Measurements from ENCODE around the gene KCNN3. TPM values are rescaled to one million over a fixed set of nuclear protein-coding genes. Genes with fewer than 3 reads are reported as not detected.
"Not testable (repeated sequence)": the region's sequence is repeated elsewhere in the genome, so short reads cannot be mapped to it uniquely, and the experiment has no call there.

Gene KCNN3
- total RNA-seq, 1 donor from 2014 or later: 4.8 TPM

DNA sequence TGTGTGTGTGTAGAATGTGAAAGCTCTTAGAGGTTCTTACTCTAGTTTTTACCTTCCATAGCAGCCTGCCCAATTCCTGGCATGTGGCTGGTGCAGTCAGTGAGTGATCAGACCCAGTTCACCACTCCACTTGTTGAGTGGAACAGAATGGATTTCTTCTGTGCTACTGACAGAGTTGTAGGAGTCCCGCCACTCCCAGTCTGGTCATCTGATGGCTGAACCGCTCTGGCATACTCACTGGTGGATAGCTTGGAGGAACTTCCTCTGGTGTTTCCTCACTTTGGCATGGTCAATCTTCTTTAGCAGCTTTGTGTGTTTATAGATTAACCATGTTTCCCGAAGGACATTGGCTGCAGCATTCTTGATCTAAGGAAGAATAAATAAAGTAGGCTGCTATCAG lies 155.4 kb downstream of the KCNN3 start:
- no peak for DNase-seq (ENCODE audit: extremely low read depth, low read depth, low spot score)

DNA sequence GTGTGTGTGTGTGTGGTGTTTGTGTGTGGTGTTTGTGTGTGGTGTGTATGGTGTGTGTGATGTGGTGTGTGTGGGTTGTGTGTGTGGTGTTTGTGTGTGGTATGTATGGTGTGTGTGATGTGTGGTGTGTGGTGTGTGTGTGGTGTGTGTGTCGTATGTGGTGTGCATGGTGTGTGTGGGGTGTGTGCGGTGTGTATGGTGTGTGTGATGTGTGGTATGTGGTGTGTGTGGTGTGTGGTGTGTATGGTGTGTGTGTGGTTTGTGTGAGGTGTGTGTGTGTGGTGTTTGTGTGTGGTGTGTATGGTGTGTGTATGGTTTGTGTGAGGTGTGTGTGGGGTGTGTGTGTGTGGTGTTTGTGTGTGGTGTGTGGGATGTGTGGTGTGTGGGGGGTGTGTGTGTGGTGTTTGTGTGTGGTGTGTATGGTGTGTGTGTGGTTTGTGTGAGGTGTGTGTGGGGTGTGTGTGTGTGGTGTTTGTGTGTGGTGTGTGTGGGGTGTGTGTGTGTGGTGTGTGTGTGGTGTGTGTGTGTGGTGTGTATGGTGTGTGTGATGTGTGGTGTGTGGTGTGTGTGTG lies 155.9 kb downstream of the KCNN3 start:
- DNase-seq (ENCODE audit: extremely low read depth, low read depth, low spot score): no peak

GRCh38 chr1:154713005-154713404 lies 157.1 kb downstream of the KCNN3 start:
- no peak for DNase-seq (ENCODE audit: extremely low read depth, low read depth, low spot score)

DNA sequence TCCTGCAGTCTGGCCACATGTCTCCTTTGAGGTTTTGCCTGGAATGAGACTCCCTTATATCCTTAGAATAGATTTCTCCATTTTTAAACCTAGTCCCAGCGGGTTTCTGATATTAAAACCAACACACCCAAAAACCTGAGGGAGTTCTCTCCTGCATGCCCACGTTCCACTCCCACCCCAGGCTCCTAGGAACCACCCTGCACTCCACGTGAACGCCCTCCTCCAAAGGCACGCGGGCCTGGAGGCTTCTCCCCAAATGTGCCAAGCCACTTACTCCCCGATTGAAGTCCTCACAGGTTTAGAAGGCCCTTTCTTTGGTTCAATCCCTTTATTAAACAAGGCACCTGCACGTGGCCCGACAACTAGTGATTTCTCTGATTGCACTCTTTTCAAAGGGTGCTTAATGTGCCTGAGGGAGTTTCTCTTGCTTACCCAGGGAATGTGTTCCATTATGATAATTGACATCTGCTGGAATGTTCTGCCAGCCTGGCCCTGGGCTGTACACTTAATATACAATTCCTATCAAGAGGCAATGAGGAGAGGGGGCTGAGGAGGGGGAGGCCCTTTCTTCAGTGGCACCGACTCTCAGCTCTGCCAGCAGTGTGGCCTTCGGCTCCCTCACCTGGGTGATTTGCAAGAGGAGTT lies 157.8 kb downstream of the KCNN3 start:
- DNase-seq (ENCODE audit: extremely low read depth, low read depth, low spot score): no peak

DNA sequence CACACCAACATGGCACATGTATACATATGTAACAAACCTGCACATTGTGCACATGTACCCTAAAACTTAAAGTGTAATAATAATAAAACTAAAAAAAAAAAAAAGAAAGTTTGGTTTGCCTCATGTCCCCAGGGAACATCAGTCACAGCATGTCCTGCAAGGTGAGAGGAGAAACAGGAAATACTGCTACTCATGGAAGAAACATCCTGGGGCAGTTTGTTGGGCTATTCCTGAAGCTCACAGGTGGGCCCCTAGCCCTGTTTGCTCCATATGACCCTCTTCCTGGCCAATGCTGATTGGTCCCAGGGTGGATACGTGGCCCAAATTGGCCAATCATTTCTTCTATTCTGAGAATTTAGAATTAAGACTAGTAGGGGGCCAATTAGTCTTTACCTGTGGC lies 158.7 kb downstream of the KCNN3 start:
- DNase-seq (ENCODE audit: extremely low read depth, low read depth, low spot score): no peak

DNA sequence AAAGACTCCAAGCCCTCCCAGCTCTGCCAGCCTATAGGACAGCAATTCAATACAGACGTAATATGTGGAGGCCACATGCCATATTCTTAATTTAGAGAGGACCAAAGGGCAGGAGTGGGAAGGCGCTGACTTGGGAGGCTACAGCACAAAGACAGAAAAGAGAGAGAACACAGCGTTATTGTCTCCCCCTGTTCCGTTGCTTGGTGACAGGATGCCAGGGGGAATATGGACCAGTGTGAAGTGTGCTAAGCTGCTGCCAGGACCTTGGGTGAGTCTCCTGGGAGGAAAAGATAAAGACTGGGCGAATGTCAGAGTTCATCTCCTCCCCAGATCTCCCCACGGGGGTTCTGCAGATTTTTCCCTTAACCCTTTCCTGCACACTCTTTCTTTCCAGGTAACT lies 160.0 kb downstream of the KCNN3 start:
- DNase-seq (ENCODE audit: extremely low read depth, low read depth, low spot score): no peak

DNA sequence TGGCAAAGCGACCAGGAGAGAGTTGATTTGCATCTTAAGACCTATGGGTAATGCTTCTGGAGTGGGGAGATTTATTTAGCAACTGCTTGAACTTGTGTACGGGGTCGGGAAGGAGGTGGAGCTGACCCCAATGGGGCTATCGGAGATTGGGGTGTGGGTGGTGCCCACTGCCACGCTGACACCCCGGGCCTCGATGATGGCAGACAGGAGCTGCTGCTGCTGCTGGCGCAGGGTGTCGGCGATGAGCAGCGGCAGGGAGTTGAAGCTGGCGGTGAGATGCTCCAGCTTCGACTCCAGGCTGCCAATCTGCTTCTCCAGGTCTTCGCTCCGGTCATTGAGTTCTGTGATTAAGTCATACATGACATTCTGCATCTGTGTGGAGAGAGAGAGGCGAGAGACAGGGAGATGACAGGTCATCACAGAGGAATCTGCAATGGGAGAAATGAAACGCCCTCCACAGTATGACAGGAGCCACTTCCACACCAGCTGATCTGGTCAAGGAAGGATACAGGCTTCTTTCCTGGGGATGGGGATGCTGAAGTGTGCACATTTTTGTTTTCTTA lies 162.1 kb downstream of the KCNN3 start:
- no peak for DNase-seq (ENCODE audit: extremely low read depth, low read depth, low spot score)

- DNase-seq (ENCODE audit: extremely low read depth, low read depth, low spot score): no peak
These were observed 163.2 kb downstream of the KCNN3 start for GRCh38 chr1:154706851-154707250.

GRCh38 chr1:154705544-154705943 lies 164.5 kb downstream of the KCNN3 start:
- DNase-seq (ENCODE audit: extremely low read depth, low read depth, low spot score): no peak

DNA sequence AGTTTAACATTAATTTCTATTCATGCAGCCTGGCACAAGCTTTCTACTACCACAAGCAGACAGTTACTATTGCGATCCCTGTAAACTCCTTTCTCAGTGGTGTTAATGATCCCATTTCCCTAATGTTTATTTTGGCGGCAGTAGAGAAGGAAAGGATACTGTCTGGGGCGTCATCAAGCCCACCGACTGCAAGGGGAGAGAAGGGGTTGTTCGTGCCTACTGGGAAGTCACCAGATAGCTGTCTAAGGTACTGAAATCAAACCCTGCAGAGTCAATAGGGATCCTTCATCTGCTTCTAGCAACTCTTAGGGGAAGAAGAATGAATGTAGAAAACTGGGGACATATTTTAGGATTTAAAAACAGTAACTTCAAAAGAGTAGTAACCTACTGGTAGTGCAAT lies 166.9 kb downstream of the KCNN3 start:
- DNase-seq (ENCODE audit: extremely low read depth, low read depth, low spot score): no peak

DNA sequence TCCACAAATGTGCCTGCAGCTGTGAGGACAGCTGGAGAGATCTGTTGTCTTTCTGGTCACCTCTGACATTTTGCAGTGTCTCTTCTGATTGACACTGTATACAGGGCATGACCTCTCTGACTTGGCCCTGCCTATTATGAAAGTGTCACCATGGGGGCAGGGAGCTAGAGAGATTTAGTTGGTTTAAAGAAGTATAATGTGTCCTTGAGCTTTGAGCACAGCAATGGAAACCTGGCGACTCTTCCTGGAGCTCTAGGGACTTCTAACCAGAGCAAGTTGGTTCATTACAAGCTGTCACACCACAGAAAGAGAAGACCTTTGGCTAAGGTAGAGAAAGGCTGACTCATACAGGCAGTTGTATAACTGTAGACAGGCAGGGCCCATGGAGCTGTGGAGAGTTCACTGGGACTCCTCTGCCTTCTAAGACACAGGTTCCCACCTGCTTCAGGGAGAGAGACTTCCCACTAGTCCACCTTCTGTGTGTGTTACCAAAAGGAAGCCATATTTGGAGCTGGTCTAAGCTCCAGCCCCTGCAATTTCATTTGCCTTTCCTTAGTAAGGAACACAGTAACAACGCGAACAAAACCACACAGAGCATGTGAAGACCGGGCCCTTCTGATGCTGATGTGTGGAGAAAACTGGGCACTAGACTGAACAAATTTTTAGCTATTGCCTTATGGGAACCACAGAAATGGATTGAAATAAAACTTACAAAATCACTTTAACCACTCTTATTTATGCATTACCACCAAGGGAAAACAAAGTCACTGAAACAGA lies 171.6 kb downstream of the KCNN3 start:
- DNase-seq (ENCODE audit: extremely low read depth, low read depth, low spot score): no peak

GRCh38 chr1:154697710-154698109 lies 172.4 kb downstream of the KCNN3 start:
- no peak for DNase-seq (ENCODE audit: extremely low read depth, low read depth, low spot score)

DNA sequence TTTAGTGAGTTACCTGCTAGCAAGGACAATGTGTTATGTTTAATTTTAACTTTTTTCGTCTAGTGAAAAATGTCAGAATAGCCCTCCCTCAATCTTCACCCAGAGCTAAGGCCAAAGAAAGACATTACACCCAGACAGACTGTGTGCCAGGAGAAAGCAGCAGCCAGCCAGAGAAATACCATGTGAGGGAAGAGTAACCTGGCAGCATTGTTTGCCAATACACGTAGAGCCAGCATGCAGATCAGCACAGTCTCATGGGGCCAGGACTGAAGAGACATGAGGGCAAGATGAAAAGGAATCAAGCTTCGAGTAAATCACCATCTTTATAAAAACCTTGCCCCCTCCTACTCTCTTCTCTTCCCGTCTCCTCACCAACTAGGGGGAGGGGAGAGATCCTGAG lies 173.6 kb downstream of the KCNN3 start:
- no peak for DNase-seq (ENCODE audit: extremely low read depth, low read depth, low spot score)

- no peak for DNase-seq (ENCODE audit: extremely low read depth, low read depth, low spot score)
These were observed 174.1 kb downstream of the KCNN3 start for GRCh38 chr1:154695985-154696384.

DNA sequence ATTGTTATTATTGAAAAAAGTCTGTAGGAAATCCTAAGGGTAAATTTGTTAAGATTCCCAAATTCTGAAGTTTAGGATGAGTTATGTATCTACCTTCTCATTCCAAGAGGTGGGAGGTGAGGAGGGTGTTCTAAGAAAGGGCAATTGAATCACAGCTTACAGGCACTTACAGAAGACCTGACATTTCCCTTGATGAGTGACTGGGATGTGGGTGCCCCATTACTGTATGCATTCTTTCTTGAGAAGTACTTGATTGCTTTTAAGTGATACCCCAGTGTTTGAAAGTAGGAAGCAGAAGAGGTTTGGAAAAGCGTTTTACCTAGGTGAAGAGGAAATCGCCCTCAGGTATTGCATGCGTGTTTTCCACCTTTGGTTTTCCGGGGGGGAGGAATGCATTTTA lies 175.1 kb downstream of the KCNN3 start:
- no peak for DNase-seq (ENCODE audit: extremely low read depth, low read depth, low spot score)

DNA sequence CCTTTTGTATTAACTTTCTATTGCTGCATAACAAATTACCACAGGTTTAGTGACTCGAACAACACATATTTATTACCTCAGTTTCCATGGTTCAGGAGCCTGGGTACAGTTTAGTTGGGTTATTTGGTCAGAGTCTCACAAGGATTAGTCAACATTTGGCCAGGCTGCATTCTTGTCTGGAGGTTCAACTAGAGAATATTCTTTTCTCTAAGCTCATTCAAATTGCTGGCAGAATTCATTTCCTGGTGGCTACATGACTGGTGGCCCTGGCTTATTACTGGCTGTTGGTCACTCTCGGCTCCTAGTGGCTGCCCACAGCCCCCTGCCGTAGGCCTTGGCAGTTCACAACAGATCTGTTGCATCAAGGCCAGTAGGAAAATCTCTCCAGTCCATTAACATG lies 181.0 kb downstream of the KCNN3 start:
- no peak for DNase-seq (ENCODE audit: extremely low read depth, low read depth, low spot score)

- no peak for DNase-seq (ENCODE audit: extremely low read depth, low read depth, low spot score)
These were observed 183.6 kb downstream of the KCNN3 start for GRCh38 chr1:154686507-154686906.

DNA sequence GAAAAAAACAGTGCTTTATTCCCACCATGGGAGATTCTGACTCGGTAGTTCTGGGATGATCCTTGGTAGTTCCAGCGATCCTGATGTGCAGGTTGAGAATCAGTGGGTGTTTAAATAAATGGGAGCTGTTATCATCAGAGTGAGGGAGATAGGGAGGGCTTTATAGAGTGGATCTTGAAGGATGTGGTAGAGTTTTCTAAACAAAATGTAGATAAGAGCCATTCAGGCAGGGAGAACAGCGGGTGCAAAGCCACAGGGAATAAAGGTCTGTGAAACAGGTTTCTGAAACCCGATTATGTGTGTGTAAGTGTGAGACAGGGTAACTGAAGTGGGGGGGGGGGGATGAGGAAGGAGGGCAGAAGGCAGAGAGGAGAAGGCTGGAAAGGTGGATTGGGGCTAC lies 186.3 kb downstream of the KCNN3 start:
- no peak for DNase-seq (ENCODE audit: extremely low read depth, low read depth, low spot score)

DNA sequence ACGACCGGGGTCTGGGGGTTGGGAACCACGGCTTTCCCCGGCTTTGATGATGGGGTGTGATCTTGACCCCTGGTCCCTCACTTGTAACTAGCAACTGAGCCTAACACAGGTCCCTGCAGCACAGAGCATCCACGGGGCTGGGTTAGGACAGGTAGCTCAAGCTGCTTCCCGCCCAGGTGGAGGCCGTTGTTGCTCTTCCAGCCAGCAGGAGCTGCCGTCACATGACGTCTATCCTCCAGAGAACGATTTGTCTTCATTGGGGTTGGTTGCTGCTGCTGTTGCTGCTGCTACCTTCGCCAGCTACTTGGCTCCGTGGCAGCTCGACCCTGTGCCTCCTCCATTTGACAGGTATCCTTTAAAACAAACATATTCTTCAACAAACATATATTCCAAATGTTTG lies 187.8 kb downstream of the KCNN3 start:
- DNase-seq (ENCODE audit: extremely low read depth, low read depth, low spot score): no peak

GRCh38 chr1:154677844-154678243 lies 192.2 kb downstream of the KCNN3 start:
- not testable (repeated sequence) for DNase-seq (ENCODE audit: extremely low read depth, low read depth, low spot score)

DNA sequence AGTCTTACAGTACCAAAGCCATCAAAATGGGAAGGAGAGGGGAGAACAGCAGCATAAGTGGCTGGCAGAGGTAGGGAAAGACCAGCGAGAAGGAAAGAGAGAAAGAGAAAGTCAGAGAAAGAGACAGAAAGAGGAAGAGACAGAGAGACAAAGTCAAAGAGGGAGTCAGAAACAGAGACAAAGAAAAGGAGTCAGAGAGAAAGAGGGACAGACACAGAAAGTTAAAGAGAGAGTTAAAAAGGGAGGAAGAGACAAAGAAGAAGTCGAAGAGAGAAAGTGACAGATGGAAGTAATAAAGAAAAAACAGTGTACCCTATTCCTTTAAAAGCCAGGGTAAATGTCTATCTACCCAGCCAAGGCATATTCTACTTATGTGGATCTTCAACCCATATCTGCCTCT lies 193.2 kb downstream of the KCNN3 start:
- DNase-seq (ENCODE audit: extremely low read depth, low read depth, low spot score): not testable (repeated sequence)

- DNase-seq (ENCODE audit: extremely low read depth, low read depth, low spot score): not testable (repeated sequence)
These were observed 195.6 kb downstream of the KCNN3 start for GRCh38 chr1:154674456-154674855.
